H9 (cell line): ENCODE results near the gene PRKCB. TPM values are rescaled to one million over a fixed set of nuclear protein-coding genes. Genes with fewer than 3 reads are reported as not detected.

Experiments used
- DNase-seq: peaks from one replicate; pipeline ENCODE4 v3.0.0-alpha.2; 2017
- H2AFZ ChIP-seq: one replicate; pipeline ENCODE4 v1.6.1; 2013; ENCODE audit warnings: mild to moderate bottlenecking, low read length, control low read depth, moderate library complexity
- H2AK5ac ChIP-seq: 2 replicates; pipeline ENCODE4 v1.6.1; 2013; ENCODE audit warnings: low read length, control low read depth, mixed read lengths; ENCODE audit not compliant: insufficient read length
- H2BK120ac ChIP-seq: one replicate; pipeline ENCODE4 v1.6.1; 2013; ENCODE audit warnings: low read depth, mild to moderate bottlenecking, low read length, control low read depth, inconsistent platforms; ENCODE audit not compliant: poor library complexity, severe bottlenecking
- H2BK12ac ChIP-seq: 2 replicates; pipeline ENCODE4 v1.6.1; 2013; ENCODE audit warnings: low read length, control low read depth, mixed read lengths, low read depth; ENCODE audit not compliant: insufficient read length
- H2BK15ac ChIP-seq: 2 replicates; pipeline ENCODE4 v1.6.1; 2013; ENCODE audit warnings: low read depth, low read length, control low read depth
- H2BK20ac ChIP-seq: one replicate; pipeline ENCODE4 v1.6.1; 2013; ENCODE audit warnings: low read depth, mild to moderate bottlenecking, low read length, control low read depth, inconsistent platforms; ENCODE audit not compliant: poor library complexity, severe bottlenecking
- H2BK5ac ChIP-seq: 2 replicates; pipeline ENCODE4 v1.6.1; 2013; ENCODE audit warnings: low read length, control low read depth, mixed read lengths; ENCODE audit not compliant: insufficient read length
- H3K14ac ChIP-seq: 2 replicates; pipeline ENCODE4 v1.6.1; 2013; ENCODE audit warnings: low read length, control low read depth; ENCODE audit not compliant: insufficient read depth
- H3K18ac ChIP-seq: 2 replicates; pipeline ENCODE4 v1.6.1; 2013; ENCODE audit warnings: low read depth, mild to moderate bottlenecking, mixed read lengths, low read length, control low read depth; ENCODE audit not compliant: insufficient read length
- H3K23ac ChIP-seq: 2 replicates; pipeline ENCODE4 v1.6.1; 2013; ENCODE audit warnings: low read length, control low read depth, mixed read lengths, low read depth; ENCODE audit not compliant: insufficient read length
- H3K23me2 ChIP-seq: 2 replicates; pipeline ENCODE4 v1.6.1; 2013; ENCODE audit warnings: low read depth, mild to moderate bottlenecking, mixed read lengths, low read length, control low read depth; ENCODE audit not compliant: insufficient read length, poor library complexity, severe bottlenecking
- H3K27ac ChIP-seq: 2 replicates; pipeline ENCODE4 v1.5.1; 2013; ENCODE audit warnings: low read length, control low read depth, mixed read lengths, low read depth; ENCODE audit not compliant: insufficient read length
- H3K27me3 ChIP-seq: 2 replicates; pipeline ENCODE4 v1.6.1; 2013; ENCODE audit warnings: low read length, control low read depth, inconsistent platforms; ENCODE audit not compliant: insufficient read depth
- H3K4ac ChIP-seq: 2 replicates; pipeline ENCODE4 v1.6.1; 2013; ENCODE audit warnings: low read depth, mild to moderate bottlenecking, control low read depth, inconsistent platforms, low read length, moderate library complexity
- H3K4me1 ChIP-seq: 2 replicates; pipeline ENCODE4 v1.6.1; 2013; ENCODE audit warnings: low read length, control low read depth, inconsistent platforms; ENCODE audit not compliant: insufficient read depth
- H3K4me2 ChIP-seq: 2 replicates; pipeline ENCODE4 v1.6.1; 2013; ENCODE audit warnings: low read length, control low read depth, mixed read lengths; ENCODE audit not compliant: insufficient read length, insufficient read depth
- H3K56ac ChIP-seq: 2 replicates; pipeline ENCODE4 v1.6.1; 2013; ENCODE audit warnings: low read depth, mild to moderate bottlenecking, mixed read lengths, low read length, control low read depth; ENCODE audit not compliant: insufficient read length
- H3K79me1 ChIP-seq: 2 replicates; pipeline ENCODE4 v1.6.1; 2013; ENCODE audit warnings: low read depth, mild to moderate bottlenecking, moderate library complexity, low read length, control low read depth, inconsistent platforms; ENCODE audit not compliant: insufficient read depth, poor library complexity, severe bottlenecking
- H3K79me2 ChIP-seq: 2 replicates; pipeline ENCODE4 v1.6.1; 2013; ENCODE audit warnings: low read length, control low read depth, inconsistent platforms; ENCODE audit not compliant: insufficient read depth
- H3K9ac ChIP-seq: 2 replicates; pipeline ENCODE4 v1.6.1; 2013; ENCODE audit warnings: low read length, control low read depth, mixed read lengths; ENCODE audit not compliant: insufficient read length; ENCODE audit errors: extremely low read depth
- H3K9me3 ChIP-seq: one replicate; pipeline ENCODE4 v1.6.1; 2013; ENCODE audit warnings: low read depth, low read length, inconsistent platforms; ENCODE audit not compliant: control insufficient read depth
- H3T11ph ChIP-seq: one replicate; pipeline ENCODE4 v1.6.1; 2013; ENCODE audit warnings: mild to moderate bottlenecking, low read length, control low read depth, inconsistent platforms
- H4K20me1 ChIP-seq: one replicate; pipeline ENCODE4 v1.6.1; 2013; ENCODE audit not compliant: control insufficient read depth, insufficient read length, insufficient read depth
- H4K5ac ChIP-seq: 2 replicates; pipeline ENCODE4 v1.6.1; 2013; ENCODE audit warnings: low read depth, mild to moderate bottlenecking, mixed read lengths, low read length, control low read depth; ENCODE audit not compliant: insufficient read length
- H4K8ac ChIP-seq: replicated peaks from 2 replicates; pipeline ENCODE4 v1.6.1; 2013; ENCODE audit warnings: low read length, control low read depth, mixed read lengths, low read depth; ENCODE audit not compliant: insufficient read length
- H4K91ac ChIP-seq: 2 replicates; pipeline ENCODE4 v1.6.1; 2013; ENCODE audit warnings: low read depth, mild to moderate bottlenecking, moderate library complexity, mixed read lengths, low read length, control low read depth; ENCODE audit not compliant: insufficient read length
- H3K27ac Mint-ChIP-seq, 3 experiments: 2 replicates in 2 of 3; 3 replicates in 1 of 3; pipeline ENCODE4 v1.8.0; 2020 to 2021; ENCODE audit warnings: mixed read lengths in 3 of 3, mild to moderate bottlenecking in 1 of 3, moderate library complexity in 1 of 3
- H3K27me3 Mint-ChIP-seq: 2 replicates; pipeline ENCODE4 v1.8.0; 2021; ENCODE audit warnings: low read depth, mild to moderate bottlenecking, moderate library complexity, mixed read lengths
- H3K36me3 Mint-ChIP-seq, 3 experiments: 2 replicates in 2 of 3; 3 replicates in 1 of 3; pipeline ENCODE4 v1.8.0; 2020 to 2021; ENCODE audit warnings: low read depth in 3 of 3, mixed read lengths in 3 of 3; ENCODE audit not compliant: insufficient read depth in 1 of 3
- H3K4me1 Mint-ChIP-seq, 2 experiments: 2 replicates each; pipeline ENCODE4 v1.8.0; 2020; ENCODE audit warnings: mixed read lengths in 2 of 2
- H3K4me3 Mint-ChIP-seq, 2 experiments: 2 replicates in 1 of 2; 3 replicates in 1 of 2; pipeline ENCODE4 v1.8.0; 2020 to 2021; ENCODE audit warnings: mild to moderate bottlenecking in 2 of 2, mixed read lengths in 2 of 2, moderate library complexity in 1 of 2
- H3K9me3 Mint-ChIP-seq, 2 experiments: 2 replicates in 1 of 2; 3 replicates in 1 of 2; pipeline ENCODE4 v1.8.0; 2020; ENCODE audit warnings: mild to moderate bottlenecking in 2 of 2, mixed read lengths in 2 of 2, moderate library complexity in 1 of 2
- WGBS: extraction: QIAGEN DNeasy Blood & Tissue Kit; methylation state at CpG from one replicate; pipeline ENCODE4 v1.1.7; 2013; ENCODE audit warnings: missing lambda C conversion rate, low lambda C conversion rate, mixed read lengths; ENCODE audit not compliant: insufficient read length; ENCODE audit errors: extremely low coverage; 5-methylcytosine and 5-hydroxymethylcytosine counted together
- total RNA-seq: library from RNA; stranded (reverse); gene quantifications from 2 replicates; pipeline ENCODE4 v1.2.1, GENCODE V29; 2021
- TF ChIP-seq, protein P1 (sequence below): fragments of 200-600 bp; sonication (generic); conservative IDR thresholded peaks from 3 replicates; pipeline ENCODE4 v1.8.0; 2021; ENCODE audit warnings: antibody characterized with exemption, mild to moderate bottlenecking

PRKCB gene
- total RNA-seq, 1 experiment from 2014 or later, result 7.0 TPM

DNA sequence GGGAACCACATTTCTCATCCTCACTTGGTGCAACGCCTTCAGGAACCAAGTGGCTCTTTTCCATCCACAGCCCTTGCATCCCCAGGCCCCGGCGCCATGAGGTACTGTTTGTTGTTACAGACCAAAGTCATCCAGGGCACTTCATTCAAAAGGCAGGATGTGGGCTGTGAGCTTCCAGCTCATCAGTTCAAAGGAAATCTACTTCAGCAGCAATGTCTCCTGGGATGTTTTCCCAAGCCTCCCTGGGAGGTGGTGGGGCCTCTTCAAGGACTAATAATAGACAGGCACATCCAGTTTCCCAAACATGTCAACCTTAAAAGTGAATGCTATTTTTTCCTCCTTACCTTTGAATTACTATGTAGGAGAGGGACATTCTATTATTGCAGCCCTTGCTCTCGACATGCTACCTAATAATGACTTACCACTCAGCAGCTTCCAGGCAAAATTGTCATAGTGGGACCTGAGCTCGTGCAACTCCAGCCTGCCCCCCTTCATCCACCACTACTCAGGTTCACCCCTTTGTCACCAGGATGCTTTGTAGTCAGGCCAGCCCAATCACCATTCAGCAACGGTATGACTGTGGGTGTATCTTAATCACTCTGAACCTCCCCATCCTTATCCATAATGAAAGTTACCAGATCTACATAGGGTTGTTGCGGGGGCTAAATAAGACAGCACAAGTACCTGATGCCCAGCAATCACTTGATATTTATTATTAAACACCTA, 1.7 kb upstream of the PRKCB start:
- H3K23ac ChIP-seq, result no peak overlapping the region
- no peak for DNase-seq
- no peak overlapping the region for H4K5ac ChIP-seq
- H3K9me3 Mint-ChIP-seq, result peaks cover 10 to 15% of the 10 kb centered on the region in 2 experiments
- H2BK20ac ChIP-seq, result no peak overlapping the region
- no peak overlapping the region for H3T11ph ChIP-seq
- H4K20me1 ChIP-seq, result no peaks in the 10 kb centered on the region
- H2BK120ac ChIP-seq, result no peak overlapping the region
- H3K79me2 ChIP-seq, result no peaks in the 10 kb centered on the region
- no peak overlapping the region for H3K18ac ChIP-seq
- no peak overlapping the region for H3K9ac ChIP-seq
- H3K23me2 ChIP-seq, result peaks cover 12% of the 10 kb centered on the region
- no peaks in the 10 kb centered on the region for H3K4me1 ChIP-seq
- peaks cover 80% of the 10 kb centered on the region for H3K27me3 Mint-ChIP-seq
- no peak overlapping the region for H4K8ac ChIP-seq
- no peak overlapping the region for H3K27ac Mint-ChIP-seq
- H3K79me1 ChIP-seq, result no peaks in the 10 kb centered on the region
- no peaks in the 10 kb centered on the region; a peak in 1 of 7 replicates for H3K36me3 Mint-ChIP-seq
- no peak overlapping the region for H2BK12ac ChIP-seq
- peaks cover 24 to 26% of the 10 kb centered on the region in 2 experiments for H3K4me1 Mint-ChIP-seq
- H3K9me3 ChIP-seq, result no peaks in the 10 kb centered on the region
- no peak overlapping the region for H3K4me3 Mint-ChIP-seq
- H2AFZ ChIP-seq, result no peak overlapping the region
- H2AK5ac ChIP-seq, result no peak overlapping the region
- no peak overlapping the region for H2BK5ac ChIP-seq
- no peak overlapping the region for H3K14ac ChIP-seq
- H3K27me3 ChIP-seq, result peaks cover 11% of the 10 kb centered on the region; the same call in 1 of the 2 replicates
- H3K4ac ChIP-seq, result no peak overlapping the region
- no peak overlapping the region for H2BK15ac ChIP-seq
- no CpG with 5 or more reads among the region's 7 CpGs for WGBS
- no peak overlapping the region for H3K27ac ChIP-seq
- H3K4me2 ChIP-seq, result no peak overlapping the region
- TF ChIP-seq, protein P1, sequence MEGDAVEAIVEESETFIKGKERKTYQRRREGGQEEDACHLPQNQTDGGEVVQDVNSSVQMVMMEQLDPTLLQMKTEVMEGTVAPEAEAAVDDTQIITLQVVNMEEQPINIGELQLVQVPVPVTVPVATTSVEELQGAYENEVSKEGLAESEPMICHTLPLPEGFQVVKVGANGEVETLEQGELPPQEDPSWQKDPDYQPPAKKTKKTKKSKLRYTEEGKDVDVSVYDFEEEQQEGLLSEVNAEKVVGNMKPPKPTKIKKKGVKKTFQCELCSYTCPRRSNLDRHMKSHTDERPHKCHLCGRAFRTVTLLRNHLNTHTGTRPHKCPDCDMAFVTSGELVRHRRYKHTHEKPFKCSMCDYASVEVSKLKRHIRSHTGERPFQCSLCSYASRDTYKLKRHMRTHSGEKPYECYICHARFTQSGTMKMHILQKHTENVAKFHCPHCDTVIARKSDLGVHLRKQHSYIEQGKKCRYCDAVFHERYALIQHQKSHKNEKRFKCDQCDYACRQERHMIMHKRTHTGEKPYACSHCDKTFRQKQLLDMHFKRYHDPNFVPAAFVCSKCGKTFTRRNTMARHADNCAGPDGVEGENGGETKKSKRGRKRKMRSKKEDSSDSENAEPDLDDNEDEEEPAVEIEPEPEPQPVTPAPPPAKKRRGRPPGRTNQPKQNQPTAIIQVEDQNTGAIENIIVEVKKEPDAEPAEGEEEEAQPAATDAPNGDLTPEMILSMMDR, result no peak
- no peak overlapping the region for H3K56ac ChIP-seq
- H4K91ac ChIP-seq, result no peak overlapping the region
